BE2C (cell line): ENCODE data around the gene DRGX.

ENCODE experiments used
- DNase-seq: peaks from one replicate; pipeline ENCODE4 v3.0.0-alpha.2; 2020
- H3K27me3 ChIP-seq: fragments of 250-450 bp; sonication (Bioruptor Pico); 2 replicates; pipeline ENCODE4 v1.5.1; 2020; ENCODE audit warnings: mild to moderate bottlenecking
- H3K36me3 ChIP-seq: fragments of 250-450 bp; sonication (Bioruptor Pico); 2 replicates; pipeline ENCODE4 v1.5.1; 2020; ENCODE audit warnings: mild to moderate bottlenecking
- H3K4me1 ChIP-seq: fragments of 250-450 bp; sonication (Bioruptor Pico); 2 replicates; pipeline ENCODE4 v1.5.1; 2020
- H3K4me3 ChIP-seq: 2 replicates; pipeline ENCODE4 v1.5.1; 2011; ENCODE audit warnings: low read depth, low read length
- H3K9me3 ChIP-seq: fragments of 250-450 bp; sonication (Bioruptor Pico); 2 replicates; pipeline ENCODE4 v1.5.1; 2020
- TF ChIP-seq, protein P1 (sequence below): IDR thresholded peaks from 2 replicates; pipeline ENCODE4 v1.5.1; 2012; ENCODE audit warnings: mild to moderate bottlenecking, low read depth, low read length

The DRGX gene

DNA sequence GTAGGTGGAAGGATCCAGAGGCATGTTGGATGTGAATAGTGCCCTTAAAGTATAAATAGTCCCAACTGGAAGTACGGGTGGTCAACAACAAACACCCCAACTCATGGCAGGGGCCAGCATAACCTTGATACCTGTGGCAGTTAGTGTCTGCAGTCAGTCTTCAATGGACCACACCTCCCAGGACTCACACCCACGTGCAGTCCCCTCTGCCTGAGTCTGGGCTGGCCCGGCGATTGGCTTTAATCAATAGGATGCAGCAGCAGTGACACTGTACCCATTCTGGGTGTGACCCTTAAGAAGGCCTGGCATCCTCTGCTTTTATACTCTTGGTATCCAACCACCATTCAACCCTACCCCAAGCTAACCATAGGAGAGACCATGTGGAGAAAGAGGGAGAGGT lies 18.6 kb downstream of the DRGX start:
- H3K4me1 ChIP-seq, result no peaks in the 10 kb centered on the region
- H3K27me3 ChIP-seq, result no peaks in the 10 kb centered on the region
- no peak for DNase-seq
- no peak overlapping the region for H3K4me3 ChIP-seq
- H3K36me3 ChIP-seq, result no peaks in the 10 kb centered on the region
- no peaks in the 10 kb centered on the region for H3K9me3 ChIP-seq
- TF ChIP-seq, protein P1, sequence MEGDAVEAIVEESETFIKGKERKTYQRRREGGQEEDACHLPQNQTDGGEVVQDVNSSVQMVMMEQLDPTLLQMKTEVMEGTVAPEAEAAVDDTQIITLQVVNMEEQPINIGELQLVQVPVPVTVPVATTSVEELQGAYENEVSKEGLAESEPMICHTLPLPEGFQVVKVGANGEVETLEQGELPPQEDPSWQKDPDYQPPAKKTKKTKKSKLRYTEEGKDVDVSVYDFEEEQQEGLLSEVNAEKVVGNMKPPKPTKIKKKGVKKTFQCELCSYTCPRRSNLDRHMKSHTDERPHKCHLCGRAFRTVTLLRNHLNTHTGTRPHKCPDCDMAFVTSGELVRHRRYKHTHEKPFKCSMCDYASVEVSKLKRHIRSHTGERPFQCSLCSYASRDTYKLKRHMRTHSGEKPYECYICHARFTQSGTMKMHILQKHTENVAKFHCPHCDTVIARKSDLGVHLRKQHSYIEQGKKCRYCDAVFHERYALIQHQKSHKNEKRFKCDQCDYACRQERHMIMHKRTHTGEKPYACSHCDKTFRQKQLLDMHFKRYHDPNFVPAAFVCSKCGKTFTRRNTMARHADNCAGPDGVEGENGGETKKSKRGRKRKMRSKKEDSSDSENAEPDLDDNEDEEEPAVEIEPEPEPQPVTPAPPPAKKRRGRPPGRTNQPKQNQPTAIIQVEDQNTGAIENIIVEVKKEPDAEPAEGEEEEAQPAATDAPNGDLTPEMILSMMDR, result no peak

DNA sequence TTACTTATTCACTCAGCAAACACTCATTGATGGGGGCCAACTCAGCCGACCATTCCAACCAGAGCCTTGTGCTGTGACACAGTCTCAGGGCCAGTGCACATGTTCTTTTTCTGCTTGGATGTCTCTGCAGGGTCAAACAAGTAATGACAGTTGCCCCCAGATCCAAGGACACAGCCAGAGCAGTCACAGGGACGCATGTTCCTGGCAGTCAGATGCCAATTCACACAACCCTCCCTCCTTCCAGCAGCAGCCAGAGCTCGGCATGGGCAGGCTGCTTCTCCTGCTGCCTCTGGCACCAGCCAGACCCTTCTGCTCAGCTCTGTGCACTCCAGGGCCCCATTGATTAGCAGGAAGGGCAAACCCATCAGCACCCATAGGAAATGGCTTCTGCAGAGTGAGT lies 20.3 kb downstream of the DRGX start:
- Histone ChIP-seq H3K27me3 (no peaks in the 10 kb centered on the region), H3K9me3 (no peaks in the 10 kb centered on the region), H3K4me1 (no peaks in the 10 kb centered on the region), H3K36me3 (no peaks in the 10 kb centered on the region), H3K4me3 (no peak overlapping the region)
- TF ChIP-seq, protein P1, result no peak
- no peak for DNase-seq

DNA sequence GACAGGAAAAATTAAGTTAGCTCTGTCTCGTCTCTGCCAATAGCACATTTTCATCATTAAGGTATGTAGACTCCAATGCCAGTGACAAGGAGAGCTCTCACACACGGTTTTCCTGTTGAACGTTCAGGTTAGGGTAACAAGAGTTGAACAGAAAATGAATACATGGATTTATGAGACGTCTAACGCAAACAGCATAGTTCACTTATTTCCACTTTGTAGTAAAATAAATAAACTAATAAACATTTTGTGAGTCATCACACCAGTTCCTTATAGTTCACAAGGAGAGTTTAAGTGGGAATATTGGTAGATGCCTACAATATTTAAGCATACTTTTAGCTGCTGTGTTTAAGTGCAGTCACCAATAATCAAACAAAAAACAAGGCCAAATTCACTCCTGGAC lies 21.1 kb downstream of the DRGX start:
- TF ChIP-seq, protein P1, result no peak

DNA sequence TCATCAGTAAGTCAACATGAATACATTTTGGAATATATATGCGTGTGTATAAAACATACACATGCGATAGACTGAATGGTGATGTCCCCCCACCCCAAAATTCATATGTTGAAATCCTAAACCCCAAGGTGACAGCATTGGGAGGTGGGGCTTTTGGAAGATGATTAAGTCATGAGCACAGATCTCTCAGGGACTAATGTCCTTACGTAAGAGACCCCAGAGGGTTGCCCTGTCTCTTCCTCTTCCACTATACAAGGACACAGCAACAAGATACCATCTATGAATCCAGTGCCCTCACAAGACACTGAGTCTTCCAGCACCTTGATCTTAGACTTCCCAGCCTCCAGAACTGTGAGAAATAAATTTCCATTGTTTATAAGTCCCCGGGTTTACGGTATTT lies 22.5 kb downstream of the DRGX start:
- Histone ChIP-seq H3K9me3 (no peaks in the 10 kb centered on the region), H3K4me3 (no peak overlapping the region), H3K27me3 (no peaks in the 10 kb centered on the region), H3K4me1 (no peaks in the 10 kb centered on the region), H3K36me3 (no peaks in the 10 kb centered on the region)
- TF ChIP-seq, protein P1, result no peak
- DNase-seq, result no peak

More for the DNA sequence above, 21.1 kb downstream of the DRGX start:
- DNase-seq, result no peak
- H3K4me1 ChIP-seq, result no peaks in the 10 kb centered on the region
- H3K27me3 ChIP-seq, result no peaks in the 10 kb centered on the region
- no peaks in the 10 kb centered on the region for H3K36me3 ChIP-seq
- no peak overlapping the region for H3K4me3 ChIP-seq
- H3K9me3 ChIP-seq, result no peaks in the 10 kb centered on the region

DNA sequence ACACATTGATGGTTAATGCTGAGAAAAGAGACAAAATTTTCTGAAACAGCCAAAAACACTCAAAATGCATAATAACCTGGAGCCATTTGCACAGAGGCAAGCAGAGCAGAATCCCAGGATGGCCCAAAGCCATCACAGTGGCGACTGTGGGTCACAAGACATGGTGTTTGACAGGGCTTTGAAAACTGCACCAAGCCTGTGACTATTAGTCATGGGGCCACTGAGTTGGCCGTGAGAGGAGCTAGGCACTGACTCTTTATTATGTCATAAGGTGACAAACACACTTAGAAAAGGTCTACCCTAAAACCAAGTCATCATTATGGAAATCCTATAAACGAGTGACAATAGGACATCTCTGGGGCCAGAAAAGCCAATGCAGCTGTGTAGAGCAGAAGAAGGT lies 23.9 kb downstream of the DRGX start:
- H3K27me3 ChIP-seq, result no peaks in the 10 kb centered on the region

DNA sequence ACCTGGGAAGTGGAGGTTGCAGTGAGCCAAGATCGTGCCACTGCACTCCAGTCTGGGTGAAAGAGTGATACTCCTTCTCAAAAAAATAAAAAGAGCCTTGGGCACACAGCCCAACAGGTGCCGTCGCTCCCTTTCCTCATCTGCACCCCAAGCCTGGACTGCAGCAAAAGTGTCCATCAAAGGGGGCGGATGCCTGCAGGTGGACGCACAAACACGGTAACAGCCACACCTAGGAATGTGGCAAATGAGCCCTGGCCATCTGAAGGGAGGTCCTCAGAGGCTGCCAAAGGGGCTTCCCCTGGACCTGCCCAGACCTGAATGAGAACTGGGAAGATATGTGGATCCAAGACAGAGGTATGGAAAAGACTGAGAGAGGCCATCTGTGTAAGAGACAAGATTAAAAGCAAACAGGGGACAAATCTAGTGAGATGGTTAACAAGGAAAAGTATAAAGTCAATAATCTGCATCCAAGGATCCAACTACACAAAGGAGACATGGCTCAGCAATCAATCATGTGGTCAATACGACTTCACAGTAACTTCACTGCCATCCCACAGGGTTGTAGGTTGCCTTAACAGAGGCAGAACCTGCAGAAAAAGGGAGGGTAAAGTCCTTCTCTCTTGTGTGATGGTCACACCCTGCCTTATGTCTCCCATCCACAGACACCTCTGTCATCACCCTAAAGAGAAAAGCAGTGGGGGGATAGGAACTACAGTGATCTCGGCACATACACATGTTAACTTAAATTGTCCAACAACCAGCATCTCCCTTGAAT lies 25.4 kb downstream of the DRGX start:
- H3K27me3 ChIP-seq, result no peaks in the 10 kb centered on the region
- no peak for DNase-seq
- no peaks in the 10 kb centered on the region for H3K36me3 ChIP-seq
- TF ChIP-seq, protein P1, result no peak
- no peaks in the 10 kb centered on the region for H3K4me1 ChIP-seq
- no peak overlapping the region for H3K4me3 ChIP-seq
- no peaks in the 10 kb centered on the region for H3K9me3 ChIP-seq

More for the DNA sequence above, 23.9 kb downstream of the DRGX start:
- no peak for DNase-seq
- H3K36me3 ChIP-seq, result no peaks in the 10 kb centered on the region
- TF ChIP-seq, protein P1, result no peak
- no peaks in the 10 kb centered on the region for H3K4me1 ChIP-seq
- no peak overlapping the region for H3K4me3 ChIP-seq
- no peaks in the 10 kb centered on the region for H3K9me3 ChIP-seq
